HCT116 (cell line): ENCODE measurements around the gene UBE2L5. TPM values are rescaled to one million over a fixed set of nuclear protein-coding genes. Genes with fewer than 3 reads are reported as not detected.

Experiments
- ATAC-seq: fragments of 200-7000 bp; cut with Tn5 transposase; 2 replicates; pipeline ENCODE4 v1.9.1; 2020; ENCODE audit warnings: mild to moderate bottlenecking, moderate library complexity
- BruUV-seq: library from RNA; stranded (reverse); fragments of 400-500 nt; replicated peaks from 2 replicates; lab custom pipeline; 2021; lab: Mats Ljungman, UMichigan
- CTCF ChIA-PET: fragments of 300-600 bp; sonication (Branson Sonifier 250); formaldehyde crosslinking; loops from one replicate; lab custom pipeline; 2021; ENCODE audit warnings: antibody characterized with exemption; lab: Charles Lee
- POLR2A ChIA-PET: fragments of 300-600, 350-600 bp; sonication (Branson Sonifier 250); formaldehyde crosslinking; loops from one replicate; lab custom pipeline; 2021; ENCODE audit warnings: antibody characterized with exemption; lab: Charles Lee
- RAD21 ChIA-PET, 2 experiments: fragments of 300-600 bp; sonication (Branson Sonifier 250); formaldehyde crosslinking; loops; one replicate each; lab custom pipeline; 2023; ENCODE audit warnings: low total read pairs in 2 of 2; ENCODE audit not compliant: uncharacterized antibody in 2 of 2, unreplicated experiment in 2 of 2, low non-redundant PET in 1 of 2; lab: Charles Lee
- DNase-seq: peaks from one replicate; pipeline ENCODE4 v3.0.0-alpha.2; 2010; ENCODE audit warnings: low read depth, low spot score
- H2AFZ ChIP-seq: fragments of 200-600 bp; shearing (Covaris generic), sonication (generic); 2 replicates; pipeline ENCODE4 v1.6.1; 2017; ENCODE audit warnings: low read depth, mixed run types, mixed read lengths, antibody characterized with exemption, low read length; ENCODE audit not compliant: poor library complexity, severe bottlenecking
- H3K27ac ChIP-seq: 2 replicates; pipeline ENCODE4 v1.5.1; 2012; ENCODE audit warnings: low read depth, low read length
- H3K27me3 ChIP-seq: fragments of 200-600 bp; sonication (generic); 2 replicates; pipeline ENCODE4 v1.6.1; 2016; ENCODE audit warnings: mixed run types, low read length, mixed read lengths; ENCODE audit not compliant: insufficient read depth
- H3K36me3 ChIP-seq, 2 experiments: fragments of 200-500 bp in 1 of 2; fragments of 200-600 bp in 1 of 2; sonication (Bioruptor generic) in 1 of 2; sonication (generic) in 1 of 2; 2 replicates each; pipeline versions ENCODE4 v1.5.1 to v1.6.1; 2014 to 2016; ENCODE audit warnings: low read length in 2 of 2, inconsistent platforms in 1 of 2, mixed read lengths in 1 of 2, mixed run types in 1 of 2; ENCODE audit not compliant: insufficient read depth in 2 of 2, control insufficient read depth in 1 of 2
- H3K4me1 ChIP-seq, 2 experiments: fragments of 200-600 bp in 1 of 2; sonication (generic) in 1 of 2; 2 replicates each; pipeline versions ENCODE4 v1.5.1 to v1.6.1; 2012 to 2017; ENCODE audit warnings: low read length in 2 of 2, inconsistent platforms in 1 of 2, mild to moderate bottlenecking in 1 of 2, mixed read lengths in 1 of 2, mixed run types in 1 of 2, moderate library complexity in 1 of 2; ENCODE audit not compliant: insufficient read depth in 2 of 2, control insufficient read depth in 1 of 2
- H3K4me2 ChIP-seq: fragments of 200-600 bp; sonication (generic); 2 replicates; pipeline ENCODE4 v1.6.1; 2017; ENCODE audit warnings: mixed run types, low read length, mixed read lengths
- H3K4me3 ChIP-seq, 2 experiments: fragments of 200-600 bp in 1 of 2; sonication (generic) in 1 of 2; replicated peaks in 1 of 2; 2 replicates each; pipeline ENCODE4 v1.5.1; 2011 to 2016; ENCODE audit warnings: low read length in 2 of 2, control low read depth in 1 of 2, low read depth in 1 of 2, mild to moderate bottlenecking in 1 of 2, mixed read lengths in 1 of 2, mixed run types in 1 of 2
- H3K79me2 ChIP-seq: fragments of 200-600 bp; sonication (generic); 2 replicates; pipeline ENCODE4 v1.6.1; 2017; ENCODE audit warnings: mild to moderate bottlenecking, mixed run types, low read length, moderate library complexity, mixed read lengths; ENCODE audit not compliant: insufficient read depth
- H3K9ac ChIP-seq: fragments of 200-600 bp; sonication (generic); 2 replicates; pipeline ENCODE4 v1.6.1; 2016; ENCODE audit warnings: low read length, mixed read lengths
- H3K9me2 ChIP-seq: fragments of 200-600 bp; sonication (generic), shearing (Covaris generic); 2 replicates; pipeline ENCODE4 v1.6.1; 2017; ENCODE audit warnings: mixed run types, mild to moderate bottlenecking, moderate library complexity; ENCODE audit not compliant: insufficient read depth
- H3K9me3 ChIP-seq, 2 experiments: fragments of 200-500 bp in 1 of 2; fragments of 200-600 bp in 1 of 2; sonication (Bioruptor generic) in 1 of 2; sonication (generic) in 1 of 2; 2 replicates each; pipeline ENCODE4 v1.6.1; 2014 to 2017; ENCODE audit warnings: low read length in 2 of 2, mixed read lengths in 2 of 2, inconsistent platforms in 1 of 2, low read depth in 1 of 2, mild to moderate bottlenecking in 1 of 2, mixed run types in 1 of 2, moderate library complexity in 1 of 2; ENCODE audit not compliant: control insufficient read depth in 1 of 2, insufficient read depth in 1 of 2
- H4K20me1 ChIP-seq: fragments of 200-600 bp; sonication (generic), shearing (Covaris generic); 2 replicates; pipeline ENCODE4 v1.6.1; 2017; ENCODE audit warnings: mixed run types, mild to moderate bottlenecking, moderate library complexity; ENCODE audit not compliant: insufficient read depth
- CBX3 ChIP-seq: IDR thresholded peaks from 2 replicates; pipeline ENCODE4 v1.6.1; 2012; ENCODE audit warnings: low read depth
- CEBPB ChIP-seq: IDR thresholded peaks from 2 replicates; pipeline ENCODE4 v1.6.1; 2012; ENCODE audit warnings: low read depth
- EGR1 ChIP-seq: IDR thresholded peaks from 2 replicates; pipeline ENCODE4 v1.6.1; 2012; ENCODE audit warnings: low read depth
- ELF1 ChIP-seq: IDR thresholded peaks from 2 replicates; pipeline ENCODE4 v1.6.1; 2012; ENCODE audit warnings: low read depth, borderline replicate concordance
- EZH2phosphoT487 ChIP-seq: fragments of 200-600 bp; IDR thresholded peaks from 2 replicates; pipeline ENCODE4 v1.6.1; 2018; ENCODE audit warnings: antibody characterized with exemption, borderline replicate concordance
- FOSL1 ChIP-seq: IDR thresholded peaks from 2 replicates; pipeline ENCODE4 v1.6.1; 2012; ENCODE audit warnings: low read depth
- JUND ChIP-seq: IDR thresholded peaks from 2 replicates; pipeline ENCODE4 v1.6.1; 2012
- POLR2A ChIP-seq: IDR thresholded peaks from 2 replicates; pipeline ENCODE4 v1.7.0; 2011; ENCODE audit warnings: borderline replicate concordance; ENCODE audit not compliant: insufficient read depth, insufficient read length; ENCODE audit errors: extremely low read depth
- RAD21 ChIP-seq: IDR thresholded peaks from 2 replicates; pipeline ENCODE4 v1.6.1; 2012; ENCODE audit warnings: low read depth, mild to moderate bottlenecking
- SIN3A ChIP-seq: IDR thresholded peaks from 2 replicates; pipeline ENCODE4 v1.6.1; 2012; ENCODE audit warnings: low read depth
- SP1 ChIP-seq: IDR thresholded peaks from 2 replicates; pipeline ENCODE4 v1.6.1; 2012; ENCODE audit warnings: low read depth
- intact Hi-C: fragments of 100-400 bp; cut with micrococcal nuclease; formaldehyde crosslinking; loops from 2 replicates; pipeline ENCODE4 v1.10.0; 2022
- total RNA-seq: library from RNA; stranded (reverse); gene quantifications from one replicate; pipeline ENCODE4 v1.2.1, GENCODE V29; 2021; ENCODE audit not compliant: unreplicated experiment
- TF ChIP-seq, protein P1 (sequence below), 3 experiments: fragments of 200-600 bp in 1 of 3; sonication (generic) in 1 of 3; IDR thresholded peaks in 2 of 3; conservative IDR thresholded peaks in 1 of 3; 2 replicates each; pipeline ENCODE4 v1.5.1; 2012 to 2017; ENCODE audit warnings: low read depth in 2 of 3, low read length in 2 of 3, antibody characterized with exemption in 1 of 3, borderline replicate concordance in 1 of 3, control low read depth in 1 of 3, mild to moderate bottlenecking in 1 of 3, mixed read lengths in 1 of 3, mixed run types in 1 of 3, moderate library complexity in 1 of 3; ENCODE audit not compliant: insufficient read depth in 1 of 3
- TF ChIP-seq, protein P2 (sequence below): IDR thresholded peaks from 2 replicates; pipeline ENCODE4 v1.6.1; 2011; ENCODE audit warnings: mild to moderate bottlenecking, low read length, moderate library complexity; ENCODE audit not compliant: insufficient replicate concordance; ENCODE audit errors: extremely low read depth

Gene UBE2L5
- total RNA-seq, 1 experiment from 2014 or later = 0.15 TPM

DNA sequence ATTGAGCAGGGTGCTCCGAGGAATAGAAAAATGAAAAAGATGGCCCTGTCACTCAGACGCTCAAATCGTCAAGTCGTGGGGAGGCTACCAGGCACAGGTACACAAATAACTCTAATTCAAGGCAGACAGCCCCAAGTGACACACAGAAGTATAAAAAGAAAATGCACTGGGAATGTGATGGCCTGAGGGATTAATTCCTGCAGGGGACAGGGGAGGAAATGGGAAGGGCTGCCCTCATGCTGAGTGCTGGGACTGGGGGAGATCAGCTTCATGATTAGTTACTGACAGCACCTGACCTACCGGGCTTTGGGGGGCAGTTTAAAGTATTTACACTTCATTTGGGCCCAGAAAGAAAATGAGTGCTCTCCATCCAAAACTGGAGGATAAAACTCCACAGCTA is 20.9 kb upstream of the UBE2L5 start:
- ChIA-PET CTCF (no interaction called here), RAD21 (no interaction called here), POLR2A (no interaction called here)
- Histone ChIP-seq H2AFZ (no peak overlapping the region), H3K9ac (no peak overlapping the region), H3K4me3 (no peak overlapping the region), H3K27ac (no peak overlapping the region), H3K9me3 (no peaks in the 10 kb centered on the region), H3K79me2 (no peaks in the 10 kb centered on the region), H3K4me2 (no peak overlapping the region), H3K36me3 (no peaks in the 10 kb centered on the region), H3K27me3 (no peaks in the 10 kb centered on the region), H3K9me2 (no peaks in the 10 kb centered on the region)
- ATAC-seq (no peak), DNase-seq (no peak)
- BruUV-seq = no TSS peak
- intact Hi-C loops = no loop called here
- TF ChIP-seq SIN3A (no peak), POLR2A (no peak), EZH2phosphoT487 (no peak)
- TF ChIP-seq, all 23 proteins: peak for 0
- Histone ChIP-seq H3K4me1 (peaks cover 0 to 2% of the 10 kb centered on the region in 2 experiments; a peak in 3 of 4 replicates), H4K20me1 (no peaks in the 10 kb centered on the region)

DNA sequence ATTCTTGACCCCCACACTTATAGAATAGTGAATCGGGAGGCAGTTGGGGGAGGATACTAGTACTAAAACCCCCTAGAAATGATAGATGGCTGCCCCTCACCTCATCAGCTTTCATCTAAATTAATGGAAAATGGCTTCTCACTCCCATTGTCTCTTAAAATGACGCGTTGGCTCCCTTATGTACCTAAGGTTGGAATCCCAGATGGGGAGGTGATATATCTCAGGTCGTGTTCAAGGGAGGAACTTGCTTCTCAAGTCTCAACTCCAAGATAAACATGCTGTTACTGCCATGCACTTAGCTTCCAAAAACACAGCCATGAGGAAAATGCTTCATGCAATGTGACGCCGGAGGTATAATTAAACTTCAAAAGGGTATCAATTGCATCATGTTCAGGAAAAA is 18.8 kb upstream of the UBE2L5 start:
- Histone ChIP-seq H3K4me2 (no peak overlapping the region), H3K27me3 (no peaks in the 10 kb centered on the region), H3K9ac (no peak overlapping the region), H3K4me1 (no peaks in the 10 kb centered on the region), H3K9me3 (no peaks in the 10 kb centered on the region), H3K9me2 (no peaks in the 10 kb centered on the region), H3K36me3 (no peaks in the 10 kb centered on the region), H3K4me3 (no peak overlapping the region), H3K79me2 (no peaks in the 10 kb centered on the region), H2AFZ (no peak overlapping the region), H3K27ac (no peak overlapping the region), H4K20me1 (no peaks in the 10 kb centered on the region)
- intact Hi-C loops = no loop called here
- BruUV-seq = no TSS peak
- TF ChIP-seq CEBPB = no peak
- TF ChIP-seq SP1 = no peak
- TF ChIP-seq, protein P1, sequence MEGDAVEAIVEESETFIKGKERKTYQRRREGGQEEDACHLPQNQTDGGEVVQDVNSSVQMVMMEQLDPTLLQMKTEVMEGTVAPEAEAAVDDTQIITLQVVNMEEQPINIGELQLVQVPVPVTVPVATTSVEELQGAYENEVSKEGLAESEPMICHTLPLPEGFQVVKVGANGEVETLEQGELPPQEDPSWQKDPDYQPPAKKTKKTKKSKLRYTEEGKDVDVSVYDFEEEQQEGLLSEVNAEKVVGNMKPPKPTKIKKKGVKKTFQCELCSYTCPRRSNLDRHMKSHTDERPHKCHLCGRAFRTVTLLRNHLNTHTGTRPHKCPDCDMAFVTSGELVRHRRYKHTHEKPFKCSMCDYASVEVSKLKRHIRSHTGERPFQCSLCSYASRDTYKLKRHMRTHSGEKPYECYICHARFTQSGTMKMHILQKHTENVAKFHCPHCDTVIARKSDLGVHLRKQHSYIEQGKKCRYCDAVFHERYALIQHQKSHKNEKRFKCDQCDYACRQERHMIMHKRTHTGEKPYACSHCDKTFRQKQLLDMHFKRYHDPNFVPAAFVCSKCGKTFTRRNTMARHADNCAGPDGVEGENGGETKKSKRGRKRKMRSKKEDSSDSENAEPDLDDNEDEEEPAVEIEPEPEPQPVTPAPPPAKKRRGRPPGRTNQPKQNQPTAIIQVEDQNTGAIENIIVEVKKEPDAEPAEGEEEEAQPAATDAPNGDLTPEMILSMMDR (IDR thresholded peaks at IDR 0.05 in 2 of 3, conservative IDR thresholded peaks at IDR 0.05 in 1 of 3; ENCODE audit: borderline replicate concordance in 1 of 3, insufficient read depth in 1 of 3, low read depth in 2 of 3, low read length in 2 of 3) = no peak
- no peak for TF ChIP-seq SIN3A
- no peak for TF ChIP-seq EGR1
- TF ChIP-seq JUND = no peak
- no peak for TF ChIP-seq CBX3
- TF ChIP-seq ELF1 = no peak
- TF ChIP-seq FOSL1 = no peak
- no peak for TF ChIP-seq EZH2phosphoT487
- no peak for TF ChIP-seq RAD21
- TF ChIP-seq, protein P2, sequence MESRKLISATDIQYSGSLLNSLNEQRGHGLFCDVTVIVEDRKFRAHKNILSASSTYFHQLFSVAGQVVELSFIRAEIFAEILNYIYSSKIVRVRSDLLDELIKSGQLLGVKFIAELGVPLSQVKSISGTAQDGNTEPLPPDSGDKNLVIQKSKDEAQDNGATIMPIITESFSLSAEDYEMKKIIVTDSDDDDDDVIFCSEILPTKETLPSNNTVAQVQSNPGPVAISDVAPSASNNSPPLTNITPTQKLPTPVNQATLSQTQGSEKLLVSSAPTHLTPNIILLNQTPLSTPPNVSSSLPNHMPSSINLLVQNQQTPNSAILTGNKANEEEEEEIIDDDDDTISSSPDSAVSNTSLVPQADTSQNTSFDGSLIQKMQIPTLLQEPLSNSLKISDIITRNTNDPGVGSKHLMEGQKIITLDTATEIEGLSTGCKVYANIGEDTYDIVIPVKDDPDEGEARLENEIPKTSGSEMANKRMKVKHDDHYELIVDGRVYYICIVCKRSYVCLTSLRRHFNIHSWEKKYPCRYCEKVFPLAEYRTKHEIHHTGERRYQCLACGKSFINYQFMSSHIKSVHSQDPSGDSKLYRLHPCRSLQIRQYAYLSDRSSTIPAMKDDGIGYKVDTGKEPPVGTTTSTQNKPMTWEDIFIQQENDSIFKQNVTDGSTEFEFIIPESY = no peak
- POLR2A ChIA-PET = no interaction called here
- RAD21 ChIA-PET = no interaction called here
- DNase-seq = no peak
- ATAC-seq = no peak
- CTCF ChIA-PET = no interaction called here
